Endothelial cell of hepatic sinusoid (primary cell): Measurements from ENCODE around the gene MYO5C.
"Not testable (repeated sequence)": the region's sequence is repeated elsewhere in the genome, so short reads cannot be mapped to it uniquely, and the experiment has no call there.

ENCODE experiments used
- in situ Hi-C: cut with HindIII; loops from 2 replicates; pipeline ENCODE4 v1.10.0; 2017; ENCODE audit warnings: low sequenced_read_pairs

Gene MYO5C

GRCh38 chr15:52307847-52308246 is 12.2 kb upstream of the MYO5C start:
- in situ Hi-C loops: no loop called here

GRCh38 chr15:52306270-52306669 is 10.7 kb upstream of the MYO5C start:
- in situ Hi-C loops: no loop called here

GRCh38 chr15:52303093-52303772 is 7.6 kb upstream of the MYO5C start:
- in situ Hi-C loops: no loop called here

- in situ Hi-C loops: no loop called here
Observed at GRCh38 chr15:52301265-52301847, 5.8 kb upstream of the MYO5C start.

GRCh38 chr15:52294881-52295420 is 653 bp downstream of the MYO5C start:
- in situ Hi-C loops: loop anchor here (5.0 kb wide), 2 partner anchors 37 to 38 kb away; no protein-coding TSS in a partner anchor

GRCh38 chr15:52292780-52293392 is 2.7 kb downstream of the MYO5C start:
- in situ Hi-C loops: no loop called here

GRCh38 chr15:52291204-52291603 is 4.4 kb downstream of the MYO5C start:
- in situ Hi-C loops: no loop called here

- in situ Hi-C loops: no loop called here
Observed at GRCh38 chr15:52290800-52291199, 4.8 kb downstream of the MYO5C start.

- in situ Hi-C loops: no loop called here
Observed at GRCh38 chr15:52290329-52290728, 5.3 kb downstream of the MYO5C start.

GRCh38 chr15:52289629-52290081 is 5.9 kb downstream of the MYO5C start:
- in situ Hi-C loops: no loop called here

GRCh38 chr15:52288986-52289385 is 6.6 kb downstream of the MYO5C start:
- in situ Hi-C loops: no loop called here

GRCh38 chr15:52288051-52288942 is 7.3 kb downstream of the MYO5C start:
- in situ Hi-C loops: no loop called here

GRCh38 chr15:52287114-52287513 is 8.5 kb downstream of the MYO5C start:
- in situ Hi-C loops: no loop called here

- in situ Hi-C loops: not testable (repeated sequence)
Observed at GRCh38 chr15:52285941-52286340, 9.7 kb downstream of the MYO5C start.

- in situ Hi-C loops: no loop called here
Observed at GRCh38 chr15:52284164-52284563, 11.4 kb downstream of the MYO5C start.

- in situ Hi-C loops: no loop called here
Observed at GRCh38 chr15:52283281-52283680, 12.3 kb downstream of the MYO5C start.

GRCh38 chr15:52282418-52282817 is 13.2 kb downstream of the MYO5C start:
- in situ Hi-C loops: no loop called here

GRCh38 chr15:52281085-52282035 is 14.2 kb downstream of the MYO5C start:
- in situ Hi-C loops: no loop called here

- in situ Hi-C loops: no loop called here
Observed at GRCh38 chr15:52280326-52281084, 15.1 kb downstream of the MYO5C start.
